ENCODE data around the gene SIK1. TPM values are rescaled to one million over a fixed set of nuclear protein-coding genes. Genes with fewer than 3 reads are reported as not detected.
"Not testable (repeated sequence)": the region's sequence is repeated elsewhere in the genome, so short reads cannot be mapped to it uniquely, and the experiment has no call there.

The SIK1 gene
- total RNA-seq, 2 donors from 2014 or later, result 0.14 to 17.3 TPM

DNA sequence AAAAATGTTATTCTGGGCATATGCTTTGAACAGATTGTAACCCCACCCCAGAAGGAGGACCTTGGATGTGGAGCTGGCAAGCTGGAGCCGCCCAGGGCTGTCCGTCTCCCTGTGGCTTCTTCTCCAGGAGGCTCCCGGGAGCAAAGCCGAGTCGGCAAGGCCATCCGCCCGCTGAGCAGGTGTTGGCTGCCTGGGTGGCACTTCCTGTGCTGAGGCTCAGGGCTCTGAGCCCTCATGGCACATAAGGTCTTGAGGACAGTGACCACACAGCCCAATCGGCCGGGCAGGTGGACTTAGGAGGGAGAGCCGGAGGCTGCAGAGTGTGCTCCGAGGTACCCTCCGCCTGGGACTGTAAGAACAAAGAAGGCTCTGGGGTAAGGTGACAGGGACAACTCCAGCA, 28.8 kb upstream of the SIK1 start:
- H3K4me3 ChIP-seq; H3K4me1 ChIP-seq (replicated peaks); H3K27ac ChIP-seq; H3K36me3 ChIP-seq; H3K27me3 ChIP-seq (replicated peaks; ENCODE audit: insufficient read depth); intact Hi-C loops (cut with DNase I); DNase-seq (ENCODE audit: low spot score); H3K9me3 ChIP-seq: not testable (repeated sequence)
- no CpG with 5 or more reads among the region's 12 CpGs for whole genome bisulfite sequencing

DNA sequence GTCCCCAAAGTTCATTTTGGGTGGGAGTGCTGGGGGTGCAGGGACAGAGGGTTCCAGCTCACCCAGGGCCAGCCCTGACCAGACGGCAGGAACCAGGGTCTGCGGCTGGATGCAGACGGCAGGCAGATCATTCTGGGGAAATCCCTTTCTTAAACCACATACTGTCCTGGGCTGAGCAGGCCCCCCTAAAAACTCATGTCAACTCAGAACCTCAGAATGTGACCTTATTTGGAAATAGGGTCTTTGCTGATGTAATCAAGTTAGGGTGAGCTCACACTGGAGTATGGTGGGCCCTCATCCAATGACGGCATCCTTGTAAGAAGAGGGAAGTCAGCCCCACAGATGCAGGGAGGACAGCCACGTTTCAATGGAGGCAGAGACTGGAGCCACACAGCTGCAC, 27.2 kb upstream of the SIK1 start:
- WGBS, result no CpG with 5 or more reads among the region's 5 CpGs
- intact Hi-C loops (cut with DNase I), result not testable (repeated sequence)

GRCh38 chr21:43451850-43452249, 24.9 kb upstream of the SIK1 start:
- H3K27ac ChIP-seq; H3K4me1 ChIP-seq (replicated peaks); intact Hi-C loops (cut with DNase I); H3K36me3 ChIP-seq; H3K4me3 ChIP-seq; H3K27me3 ChIP-seq (replicated peaks; ENCODE audit: insufficient read depth); DNase-seq (ENCODE audit: low spot score); H3K9me3 ChIP-seq: not testable (repeated sequence)
- WGBS, result no CpG with 5 or more reads among the region's 17 CpGs

More for the DNA sequence above, 27.2 kb upstream of the SIK1 start:
- H3K36me3 ChIP-seq; H3K27me3 ChIP-seq (replicated peaks; ENCODE audit: insufficient read depth); H3K9me3 ChIP-seq; H3K4me1 ChIP-seq (replicated peaks); DNase-seq (ENCODE audit: low spot score); H3K4me3 ChIP-seq; H3K27ac ChIP-seq: not testable (repeated sequence)

GRCh38 chr21:43450287-43450686, 23.4 kb upstream of the SIK1 start:
- no CpG with 5 or more reads among the region's 16 CpGs for WGBS
- H3K27me3 ChIP-seq (replicated peaks; ENCODE audit: insufficient read depth); H3K9me3 ChIP-seq; H3K36me3 ChIP-seq; H3K27ac ChIP-seq; intact Hi-C loops (cut with DNase I); H3K4me1 ChIP-seq (replicated peaks); DNase-seq (ENCODE audit: low spot score); H3K4me3 ChIP-seq: not testable (repeated sequence)

DNA sequence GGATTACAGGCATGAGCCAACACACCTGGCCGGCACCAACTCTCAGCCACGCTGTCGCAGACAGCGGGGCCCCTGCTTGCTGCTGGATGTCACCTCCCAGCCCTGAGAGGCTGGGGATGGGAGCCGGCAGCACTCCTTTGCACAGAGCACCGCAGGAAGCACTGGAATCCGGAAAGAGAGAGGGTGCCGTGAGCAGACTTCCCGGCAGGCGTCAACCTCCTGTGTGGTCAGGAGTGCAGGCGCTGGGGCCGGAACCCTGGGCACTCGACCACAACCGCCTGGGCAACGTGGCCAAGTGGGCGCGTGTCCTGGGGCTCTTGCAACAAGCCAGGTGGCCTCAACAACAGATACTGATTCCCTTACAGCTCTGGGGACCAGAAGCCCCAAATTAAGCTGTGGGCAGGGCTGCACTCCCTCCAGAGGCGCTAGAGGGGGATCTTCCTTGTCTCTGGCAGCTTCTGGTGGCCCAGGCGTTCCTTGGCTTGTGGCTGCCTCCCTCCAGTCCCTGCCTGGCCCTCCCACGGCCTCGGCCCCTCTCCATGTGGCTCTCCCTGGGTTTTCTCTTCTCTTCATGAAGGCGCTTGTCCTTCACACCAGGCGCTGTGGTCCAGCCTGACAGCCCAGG, 20.5 kb upstream of the SIK1 start:
- H3K4me3 ChIP-seq; intact Hi-C loops (cut with DNase I); H3K27ac ChIP-seq; DNase-seq (ENCODE audit: low spot score); H3K36me3 ChIP-seq; H3K9me3 ChIP-seq; H3K27me3 ChIP-seq (replicated peaks; ENCODE audit: insufficient read depth); H3K4me1 ChIP-seq (replicated peaks): not testable (repeated sequence)
- WGBS, result no CpG with 5 or more reads among the region's 23 CpGs

GRCh38 chr21:43446277-43446932, 19.5 kb upstream of the SIK1 start:
- H3K9me3 ChIP-seq; H3K4me3 ChIP-seq; H3K4me1 ChIP-seq (replicated peaks); intact Hi-C loops (cut with DNase I); H3K27ac ChIP-seq; H3K36me3 ChIP-seq; DNase-seq (ENCODE audit: low spot score); H3K27me3 ChIP-seq (replicated peaks; ENCODE audit: insufficient read depth): not testable (repeated sequence)
- no CpG with 5 or more reads among the region's 35 CpGs for WGBS

DNA sequence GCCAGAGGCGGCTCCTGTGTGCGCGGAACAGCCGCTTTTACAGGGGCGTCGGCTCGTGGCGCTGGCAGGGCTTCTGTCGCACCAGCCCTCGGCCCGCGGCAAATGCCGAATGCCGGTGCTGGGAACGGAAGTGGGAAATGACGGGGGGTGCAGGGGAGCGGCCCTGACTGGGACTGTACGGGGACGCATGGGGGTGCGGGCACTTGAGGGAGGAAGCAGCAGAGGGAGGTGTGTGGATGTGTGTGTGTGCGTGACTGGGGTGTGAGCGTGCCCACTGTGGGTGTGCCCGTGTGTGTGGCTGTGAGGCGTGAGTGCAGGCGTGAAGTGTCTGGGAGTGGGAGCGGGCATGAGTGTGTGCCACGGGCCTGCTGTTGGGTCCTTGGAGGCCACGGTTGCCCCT, 17.6 kb upstream of the SIK1 start:
- H3K36me3 ChIP-seq; intact Hi-C loops (cut with DNase I); H3K27ac ChIP-seq; H3K4me3 ChIP-seq; H3K4me1 ChIP-seq (replicated peaks); DNase-seq (ENCODE audit: low spot score); H3K9me3 ChIP-seq; H3K27me3 ChIP-seq (replicated peaks; ENCODE audit: insufficient read depth): not testable (repeated sequence)
- WGBS, result no CpG with 5 or more reads among the region's 28 CpGs

- H3K4me1 ChIP-seq (replicated peaks); H3K27ac ChIP-seq; H3K36me3 ChIP-seq; H3K4me3 ChIP-seq; H3K9me3 ChIP-seq; DNase-seq (ENCODE audit: low spot score); H3K27me3 ChIP-seq (replicated peaks; ENCODE audit: insufficient read depth); intact Hi-C loops (cut with DNase I): not testable (repeated sequence)
- no CpG with 5 or more reads among the region's 12 CpGs for WGBS
Observed at GRCh38 chr21:43442571-43442970, 15.6 kb upstream of the SIK1 start.

DNA sequence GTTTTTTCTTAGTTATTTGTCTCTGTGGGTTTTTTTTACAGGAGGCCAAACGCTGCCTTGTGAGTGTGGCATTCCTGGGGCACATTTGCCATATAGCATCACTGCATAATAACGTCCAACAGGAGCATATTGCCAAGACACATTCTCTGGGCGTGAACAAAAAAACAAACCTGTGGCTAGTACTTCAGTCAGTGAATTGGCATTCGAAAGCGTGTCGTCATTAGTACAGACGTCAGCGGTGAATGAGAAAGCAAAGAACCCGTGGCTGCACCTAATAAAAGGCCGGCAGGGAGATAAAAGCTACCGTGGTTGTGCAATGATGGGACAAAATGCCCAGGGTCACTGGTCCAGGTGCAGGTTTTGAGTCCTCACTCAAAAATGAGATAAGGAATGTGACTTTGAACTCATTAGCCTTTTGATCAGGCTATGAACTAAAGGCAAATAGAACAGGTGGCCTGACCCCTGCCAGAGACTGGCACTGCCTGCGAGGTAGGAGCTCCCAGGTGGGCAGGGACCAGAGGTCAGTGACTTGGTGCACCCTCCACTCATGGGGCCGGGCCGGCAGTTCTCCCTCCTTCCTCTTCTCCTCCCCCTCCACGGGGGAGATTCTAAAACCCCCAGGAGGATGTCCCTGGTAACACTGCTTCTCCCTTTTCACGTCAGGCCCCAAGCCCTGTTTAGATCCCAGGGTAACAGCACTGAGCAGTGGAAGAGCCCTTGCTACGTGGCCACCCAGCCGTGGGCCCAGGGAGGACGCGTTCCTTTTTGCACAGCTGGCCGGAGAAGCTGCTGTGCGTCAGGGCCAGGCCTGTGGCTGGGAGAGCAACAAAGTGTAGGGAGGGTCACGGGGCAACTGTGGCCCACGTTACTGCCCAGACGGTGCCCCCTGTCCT, 14.2 kb upstream of the SIK1 start:
- H3K9me3 ChIP-seq; H3K36me3 ChIP-seq; DNase-seq (ENCODE audit: low spot score); H3K27me3 ChIP-seq (replicated peaks; ENCODE audit: insufficient read depth); H3K27ac ChIP-seq; H3K4me1 ChIP-seq (replicated peaks); H3K4me3 ChIP-seq; intact Hi-C loops (cut with DNase I): not testable (repeated sequence)
- WGBS, result no CpG with 5 or more reads among the region's 25 CpGs

DNA sequence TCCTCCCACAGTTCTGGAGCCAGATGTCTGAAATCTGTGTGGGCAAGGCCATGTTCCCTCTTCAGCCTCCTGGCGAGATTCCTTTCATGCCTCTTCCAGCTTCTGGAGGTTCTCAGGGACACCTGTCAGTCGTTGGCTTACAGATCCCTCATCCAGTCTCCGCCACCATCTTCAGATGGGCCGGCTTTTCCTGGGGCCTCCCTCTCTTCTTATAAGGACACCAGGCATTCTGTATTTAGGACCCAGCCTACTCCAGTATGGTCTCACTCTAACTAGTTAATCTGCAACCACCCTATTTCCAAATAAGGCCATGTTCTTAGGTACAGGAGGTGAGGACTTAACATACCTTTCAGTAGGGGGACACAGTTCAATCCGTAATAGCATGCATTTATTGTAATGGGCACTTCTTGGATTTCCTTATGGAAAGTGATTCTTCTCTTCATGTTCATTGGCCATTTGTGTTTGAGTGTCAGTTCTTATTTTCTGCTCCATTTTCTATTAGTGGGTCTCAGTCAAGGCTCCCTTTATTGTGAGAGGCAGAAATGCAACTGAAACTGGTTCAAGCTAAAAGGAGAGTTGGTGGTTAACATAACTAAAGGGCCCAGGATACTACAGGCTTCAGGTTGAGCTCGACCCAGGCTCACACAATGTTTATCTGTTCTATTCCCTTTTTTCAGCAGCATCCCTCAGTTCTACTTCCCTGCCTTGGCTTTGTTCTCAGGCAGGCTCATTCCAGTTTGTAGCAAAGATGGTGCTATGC, 12.6 kb upstream of the SIK1 start:
- H3K4me1 ChIP-seq (replicated peaks); H3K27me3 ChIP-seq (replicated peaks; ENCODE audit: insufficient read depth); H3K4me3 ChIP-seq; DNase-seq (ENCODE audit: low spot score); H3K9me3 ChIP-seq; H3K36me3 ChIP-seq; intact Hi-C loops (cut with DNase I); H3K27ac ChIP-seq: not testable (repeated sequence)
- WGBS, result no CpG with 5 or more reads among the region's 6 CpGs

GRCh38 chr21:43436272-43436671, 9.3 kb upstream of the SIK1 start:
- H3K9me3 ChIP-seq; H3K27me3 ChIP-seq (replicated peaks; ENCODE audit: insufficient read depth); DNase-seq (ENCODE audit: low spot score); H3K4me1 ChIP-seq (replicated peaks); H3K36me3 ChIP-seq; intact Hi-C loops (cut with DNase I); H3K27ac ChIP-seq; H3K4me3 ChIP-seq: not testable (repeated sequence)
- WGBS, result no CpG with 5 or more reads among the region's 9 CpGs

Measured in prostate gland (tissue), 2 donors.